Activated CD8-positive, alpha-beta memory T cell treated with anti-CD3 and anti-CD28 coated beads, Interleukin-2, amount 50 U/mL, for 1 hour (primary cell): Measurements from ENCODE around the gene DGKA.
A peak's percentile ranks its signal among the peaks of the same experiment; 100 is the strongest.
"Not testable (repeated sequence)": the region's sequence is repeated elsewhere in the genome, so short reads cannot be mapped to it uniquely, and the experiment has no call there.

Experiments
- DNase-seq: peaks from one replicate; pipeline ENCODE4 v3.0.0-alpha.2; 2020; ENCODE audit errors: extremely low read depth

Gene DGKA

GRCh38 chr12:55930771-55931316 lies at the start of gene DGKA:
Gene DGKA (plus strand): TSS chr12:55931162. CDS start chr12:55936504, 5,342 bp downstream.
- no peak for DNase-seq

GRCh38 chr12:55885113-55885512 lies 45.8 kb upstream of the DGKA start:
- DNase-seq: no peak

GRCh38 chr12:55891310-55891709 lies 39.7 kb upstream of the DGKA start:
- DNase-seq: no peak

GRCh38 chr12:55893723-55894122 lies 37.2 kb upstream of the DGKA start:
- no peak for DNase-seq

GRCh38 chr12:55899082-55899481 lies 31.9 kb upstream of the DGKA start:
- no peak for DNase-seq

- no peak for DNase-seq
These were observed 29.0 kb upstream of the DGKA start for GRCh38 chr12:55901881-55902490.

GRCh38 chr12:55906056-55906455 lies 24.9 kb upstream of the DGKA start:
- no peak for DNase-seq

- no peak for DNase-seq
These were observed 22.0 kb upstream of the DGKA start for GRCh38 chr12:55908726-55909512.

GRCh38 chr12:55909513-55909884 lies 21.5 kb upstream of the DGKA start:
- DNase-seq: no peak

GRCh38 chr12:55912908-55913307 lies 18.1 kb upstream of the DGKA start:
- no peak for DNase-seq

GRCh38 chr12:55915482-55915859 lies 15.5 kb upstream of the DGKA start:
- DNase-seq: no peak

- not testable (repeated sequence) for DNase-seq
These were observed 11.9 kb upstream of the DGKA start for GRCh38 chr12:55919032-55919431.

- DNase-seq: no peak
These were observed 8.8 kb upstream of the DGKA start for GRCh38 chr12:55922126-55922525.

- not testable (repeated sequence) for DNase-seq
These were observed 7.3 kb upstream of the DGKA start for GRCh38 chr12:55923648-55924047.

- DNase-seq: no peak
These were observed 5.6 kb upstream of the DGKA start for GRCh38 chr12:55925371-55925770.

- DNase-seq: no peak
These were observed 4.9 kb upstream of the DGKA start for GRCh38 chr12:55925870-55926737.

GRCh38 chr12:55926738-55927587 lies 4.0 kb upstream of the DGKA start:
- peak; percentile 63 for DNase-seq

- DNase-seq: no peak
These were observed 3.1 kb upstream of the DGKA start, which contains the start of gene PYM1 for GRCh38 chr12:55927588-55928502. Gene PYM1 (minus strand): TSS chr12:55927894. CDS start chr12:55927761, 133 bp downstream.

- peak; percentile 67 for DNase-seq
These were observed 1.6 kb upstream of the DGKA start for GRCh38 chr12:55929306-55929791.

GRCh38 chr12:55931317-55931779 lies 386 bp downstream of the DGKA start:
- no peak for DNase-seq
